Esophagus squamous epithelium (tissue), 5 donors: Measurements from ENCODE around the gene LCAT. TPM values are rescaled to one million over a fixed set of nuclear protein-coding genes. Genes with fewer than 3 reads are reported as not detected.
A peak's percentile ranks its signal among the peaks of the same experiment; 100 is the strongest.

Experiments used
- DNase-seq: peaks from one replicate; lab custom pipeline; 2025; lab: John Stamatoyannopoulos, UW
- H3K27ac ChIP-seq, 4 donors: fragments of 200-600 bp; sonication (generic); one replicate each; pipeline ENCODE4 v1.5.1; 2016 to 2019; ENCODE audit warnings: mild to moderate bottlenecking in 1 of 4
- H3K27me3 ChIP-seq, 4 donors: fragments of 200-600 bp; sonication (generic); 1 replicate in 3 of 4; 2 replicates in 1 of 4; pipeline versions ENCODE4 v1.5.1 to v1.6.0; 2017 to 2021; ENCODE audit warnings: antibody characterized with exemption in 1 of 4
- H3K36me3 ChIP-seq, 3 donors: fragments of 200-600 bp; sonication (generic); one replicate each; pipeline ENCODE4 v1.5.1; 2016 to 2019
- H3K4me1 ChIP-seq, 3 donors: fragments of 200-600 bp; sonication (generic); one replicate each; pipeline ENCODE4 v1.5.1; 2017 to 2019
- H3K4me3 ChIP-seq, 4 donors: fragments of 200-600 bp; sonication (generic); 1 replicate in 3 of 4; 2 replicates in 1 of 4; pipeline ENCODE4 v1.5.1; 2016 to 2019; ENCODE audit warnings: mild to moderate bottlenecking in 2 of 4, moderate library complexity in 1 of 4
- H3K9me3 ChIP-seq, 3 donors: fragments of 200-600 bp; sonication (generic); one replicate each; pipeline ENCODE4 v1.5.1; 2016 to 2019
- CTCF ChIP-seq, 6 experiments: fragments of 450-650 bp in 4 of 6; fragments of 200-600 bp in 2 of 6; sonication (generic) in 2 of 6; IDR thresholded peaks; one replicate each; pipeline ENCODE4 v1.5.1; 2016 to 2019; ENCODE audit warnings: antibody characterized with exemption in 6 of 6, mild to moderate bottlenecking in 4 of 6, moderate library complexity in 4 of 6
- POLR2A ChIP-seq, 4 donors: fragments of 450-650 bp; IDR thresholded peaks; one replicate each; pipeline ENCODE4 v1.6.1; 2017; ENCODE audit warnings: antibody characterized with exemption in 4 of 4, mild to moderate bottlenecking in 4 of 4, moderate library complexity in 3 of 4
- WGBS, 2 donors: methylation state at CpG; one replicate each; pipeline ENCODE4 v1.1.5; 2018; 5-methylcytosine and 5-hydroxymethylcytosine counted together
- intact Hi-C: fragments of 100-400 bp; cut with DNase I; formaldehyde crosslinking; loops from one replicate; pipeline ENCODE4 v1.15.0; 2022
- total RNA-seq, 4 donors: library from RNA; depleted of rRNA; stranded (reverse); fragments of >200 nt; gene quantifications; one replicate each; pipeline ENCODE4 v1.1.0, GENCODE V29; 2016
- donor health status: DM: yes; HTN: yes; CAD: no.

LCAT gene
- total RNA-seq, 4 donors from 2014 or later = 1.2 to 12.4 (median 3.8) TPM

DNA sequence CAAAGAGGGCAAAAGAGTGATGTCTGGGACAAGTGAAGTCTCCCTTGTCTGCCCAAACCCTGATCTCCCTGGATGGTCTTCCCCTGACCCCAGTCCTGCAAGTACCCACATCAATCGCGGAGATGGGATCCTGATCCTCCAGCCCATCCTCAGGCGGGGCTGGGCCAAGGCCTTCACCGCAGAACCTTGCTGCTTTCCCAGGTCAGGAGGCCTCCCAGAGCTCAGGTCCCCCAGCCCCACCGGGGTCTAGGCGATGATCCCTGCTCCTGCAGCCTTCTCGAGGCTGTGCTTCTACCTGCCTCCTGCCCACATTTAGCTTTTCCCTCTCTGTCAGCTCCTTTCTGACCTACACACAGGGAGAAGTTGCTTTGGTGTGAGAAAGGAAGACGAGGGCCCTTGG lies 18.2 kb upstream of the LCAT start:
- no peaks in the 10 kb centered on the region for H3K27me3 ChIP-seq
- no peak overlapping the region for H3K4me3 ChIP-seq
- H3K9me3 ChIP-seq = no peaks in the 10 kb centered on the region
- H3K36me3 ChIP-seq = peaks cover 6 to 65% (median 9%) of the 10 kb centered on the region in 3 donors
- no peak for TF ChIP-seq CTCF (IDR thresholded peaks at IDR 0.05)
- TF ChIP-seq POLR2A (IDR thresholded peaks at IDR 0.05) = no peak
- intact Hi-C loops = no loop called here
- H3K4me1 ChIP-seq = peaks cover 24 to 90% (median 65%) of the 10 kb centered on the region in 3 donors
- DNase-seq = no peak
- 59 to 90% methylated on average over 4 to 5 of the region's 8 CpGs for WGBS, 2 donors
- peak overlapping the region in 3 of 4 donors; percentile 21 to 72 (median 60) for H3K27ac ChIP-seq

GRCh38 chr16:67961551-67961957 lies 17.6 kb upstream of the LCAT start:
- peaks cover 6 to 68% (median 9%) of the 10 kb centered on the region in 3 donors for H3K36me3 ChIP-seq

DNA sequence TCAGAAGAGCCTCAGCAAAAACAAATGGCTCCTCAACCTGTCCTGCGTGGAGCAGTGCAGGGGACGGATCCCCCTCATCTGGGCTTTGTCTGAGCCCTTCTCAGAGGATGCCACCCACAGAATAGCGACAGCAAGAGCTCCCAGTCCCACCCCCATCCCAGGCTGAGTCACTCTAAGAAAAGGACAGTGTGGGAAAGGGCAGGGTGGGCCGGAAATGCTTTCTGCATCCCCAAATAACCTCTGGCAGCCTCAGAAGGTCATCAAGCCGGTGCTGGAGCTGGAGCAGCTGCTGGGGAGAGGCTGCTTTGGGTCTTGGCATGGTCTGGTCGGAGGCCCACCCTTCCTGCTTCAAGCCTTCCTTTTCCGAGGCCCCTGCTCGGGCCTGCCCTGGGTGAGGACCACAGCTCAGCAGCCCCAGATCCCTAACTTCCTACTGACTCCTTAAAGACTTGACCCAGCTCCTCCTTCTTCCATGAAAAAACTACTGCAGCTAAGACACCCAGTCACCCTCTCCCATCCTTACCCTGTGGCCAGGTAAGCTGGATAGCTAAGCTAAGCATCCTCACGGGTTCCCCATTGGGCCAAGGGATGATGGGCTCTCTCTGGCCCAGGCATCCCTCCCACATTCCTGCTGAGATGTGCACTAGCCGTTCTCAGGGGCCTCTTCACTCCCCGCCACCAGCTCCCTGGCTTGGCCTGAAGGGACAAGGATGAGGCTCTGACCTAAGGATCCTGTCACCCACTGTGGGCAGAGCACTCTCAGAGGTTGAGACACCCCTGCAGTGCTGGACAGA lies 15.8 kb upstream of the LCAT start:
- H3K36me3 ChIP-seq = peaks cover 6 to 85% (median 13%) of the 10 kb centered on the region in 3 donors
- no peaks in the 10 kb centered on the region for H3K27me3 ChIP-seq
- H3K27ac ChIP-seq = peak overlapping the region; percentile 44 to 72 (median 54)
- intact Hi-C loops = no loop called here
- no peak overlapping the region for H3K4me3 ChIP-seq
- no peaks in the 10 kb centered on the region for H3K9me3 ChIP-seq
- TF ChIP-seq POLR2A (IDR thresholded peaks at IDR 0.05) = no peak
- no peak for TF ChIP-seq CTCF (IDR thresholded peaks at IDR 0.05)
- WGBS, 2 donors = 38 to 74% methylated on average over 5 to 9 of the region's 11 CpGs
- DNase-seq = no peak
- H3K4me1 ChIP-seq = peaks cover 14 to 66% (median 51%) of the 10 kb centered on the region in 3 donors

More at GRCh38 chr16:67961551-67961957, 17.6 kb upstream of the LCAT start:
- Histone ChIP-seq H3K4me1 (peaks cover 18 to 84% (median 59%) of the 10 kb centered on the region in 3 donors), H3K27me3 (no peaks in the 10 kb centered on the region), H3K4me3 (no peak overlapping the region), H3K9me3 (no peaks in the 10 kb centered on the region), H3K27ac (peak overlapping the region; percentile 21 to 72 (median 46))
- no peak for DNase-seq
- TF ChIP-seq CTCF (IDR thresholded peaks at IDR 0.05) = no peak
- no peak for TF ChIP-seq POLR2A (IDR thresholded peaks at IDR 0.05)
- intact Hi-C loops = no loop called here
- 32 to 44% methylated on average over 5 to 10 of the region's 13 CpGs for WGBS, 2 donors

- H3K36me3 ChIP-seq = peaks cover 6 to 96% (median 15%) of the 10 kb centered on the region in 3 donors
- no peaks in the 10 kb centered on the region for H3K27me3 ChIP-seq
- DNase-seq = no peak
- H3K4me1 ChIP-seq = peaks cover 8 to 50% (median 33%) of the 10 kb centered on the region in 3 donors
- intact Hi-C loops = no loop called here
- no peaks in the 10 kb centered on the region for H3K9me3 ChIP-seq
- H3K27ac ChIP-seq = peak overlapping the region in 1 of 4 donors; percentile 72
- WGBS, 2 donors = 100% methylated on average over 1 of the region's 9 CpGs; no CpG with 5 or more reads in 1 of the 2 donors
- TF ChIP-seq CTCF (IDR thresholded peaks at IDR 0.05) (no peak), POLR2A (IDR thresholded peaks at IDR 0.05) (no peak)
- no peak overlapping the region for H3K4me3 ChIP-seq
Measured at GRCh38 chr16:67957622-67958021, 13.7 kb upstream of the LCAT start.
